ENCODE data around the gene ESD.

ESD gene

GRCh38 chr13:46743191-46743590, 53.8 kb downstream of the ESD start:
- no peak for DNase-seq

GRCh38 chr13:46739447-46740098, 57.4 kb downstream of the ESD start:
- DNase-seq, result no peak

- DNase-seq, result no peak
Observed at GRCh38 chr13:46738766-46739165, 58.2 kb downstream of the ESD start.

- DNase-seq, result no peak
Observed at GRCh38 chr13:46738055-46738454, 58.9 kb downstream of the ESD start.

GRCh38 chr13:46736541-46737310, 60.2 kb downstream of the ESD start:
- DNase-seq, result no peak

GRCh38 chr13:46735425-46735824, 61.5 kb downstream of the ESD start:
- DNase-seq, result no peak

- DNase-seq, result no peak
Observed at GRCh38 chr13:46731535-46731934, 65.4 kb downstream of the ESD start.

GRCh38 chr13:46728777-46729176, 68.2 kb downstream of the ESD start:
- no peak for DNase-seq

- no peak for DNase-seq
Observed at GRCh38 chr13:46726347-46726746, 70.6 kb downstream of the ESD start.

All from DMS153 (cell line).